D721Med (cell line): ENCODE results near the gene EPS8L2.

Source experiments
- DNase-seq: peaks from one replicate; pipeline ENCODE4 v3.0.0; 2011; ENCODE audit warnings: low spot score; ENCODE audit not compliant: insufficient read length
- FAIRE-seq: peaks from 2 replicates; lab custom pipeline; 2011; peaks lifted over from hg19 to GRCh38; lab: Jason Lieb, UNC
- CTCF ChIP-seq: IDR thresholded peaks from 2 replicates; pipeline ENCODE4 v1.5.1; 2012; ENCODE audit warnings: mild to moderate bottlenecking, control low read depth; ENCODE audit not compliant: insufficient read depth; ENCODE audit errors: missing control alignments

EPS8L2 gene

GRCh38 chr11:748007-748359 is 42.0 kb downstream of the EPS8L2 start:
- FAIRE-seq (no peak), DNase-seq (no peak)
- no peak for TF ChIP-seq CTCF

- no peak for TF ChIP-seq CTCF
- DNase-seq (no peak), FAIRE-seq (no peak)
Observed at GRCh38 chr11:749731-750130, 43.7 kb downstream of the EPS8L2 start.

- no peak for TF ChIP-seq CTCF
- DNase-seq: no peak
- FAIRE-seq: no peak
Observed at GRCh38 chr11:760236-760635, 54.2 kb downstream of the EPS8L2 start.

- no peak for DNase-seq
- no peak for FAIRE-seq
- no peak for TF ChIP-seq CTCF
Observed at GRCh38 chr11:761526-762108, 55.6 kb downstream of the EPS8L2 start.

- DNase-seq: no peak
- FAIRE-seq: no peak
- TF ChIP-seq CTCF: peak; percentile 38
Observed at GRCh38 chr11:762421-763072, 56.5 kb downstream of the EPS8L2 start.

GRCh38 chr11:763073-763463 is 57.0 kb downstream of the EPS8L2 start:
- FAIRE-seq (no peak), DNase-seq (no peak)

More at GRCh38 chr11:763073-763463, 57.0 kb downstream of the EPS8L2 start:
- TF ChIP-seq CTCF: no peak
